Smooth muscle cell (in vitro differentiated cells): ENCODE results near the gene PATE1. TPM values are rescaled to one million over a fixed set of nuclear protein-coding genes. Genes with fewer than 3 reads are reported as not detected.

ENCODE experiments used
- DNase-seq: peaks from one replicate; lab custom pipeline; 2025; ENCODE audit not compliant: unreplicated experiment; lab: John Stamatoyannopoulos, UW
- H2AFZ ChIP-seq: fragments of 200-600 bp; sonication (generic); 2 replicates; pipeline ENCODE4 v1.6.0; 2016; ENCODE audit warnings: antibody characterized with exemption, low read depth, mild to moderate bottlenecking
- H3F3A ChIP-seq: fragments of 200-600 bp; sonication (generic); 2 replicates; pipeline ENCODE4 v1.6.0; 2017; ENCODE audit warnings: antibody characterized with exemption, low read depth
- H3K27ac ChIP-seq: fragments of 200-600 bp; sonication (generic); 2 replicates; pipeline ENCODE4 v1.5.1; 2016; ENCODE audit warnings: low read depth, mild to moderate bottlenecking
- H3K27me3 ChIP-seq: fragments of 200-600 bp; sonication (generic); 2 replicates; pipeline ENCODE4 v1.6.1; 2016; ENCODE audit warnings: low read depth, mild to moderate bottlenecking
- H3K36me3 ChIP-seq: fragments of 200-600 bp; sonication (generic); 2 replicates; pipeline ENCODE4 v1.5.1; 2016; ENCODE audit warnings: low read depth
- H3K4me1 ChIP-seq: fragments of 200-600 bp; sonication (generic); 2 replicates; pipeline ENCODE4 v1.5.1; 2016; ENCODE audit warnings: low read depth
- H3K4me2 ChIP-seq: fragments of 200-600 bp; sonication (generic); 2 replicates; pipeline ENCODE4 v1.6.0; 2016; ENCODE audit warnings: mild to moderate bottlenecking
- H3K4me3 ChIP-seq: fragments of 200-600 bp; sonication (generic); 2 replicates; pipeline ENCODE4 v1.5.1; 2016; ENCODE audit warnings: mild to moderate bottlenecking
- H3K79me2 ChIP-seq: fragments of 200-600 bp; sonication (generic); 2 replicates; pipeline ENCODE4 v1.6.0; 2016; ENCODE audit warnings: low read depth, mild to moderate bottlenecking
- H3K9ac ChIP-seq: fragments of 200-600 bp; sonication (generic); 2 replicates; pipeline ENCODE4 v1.6.0; 2016; ENCODE audit warnings: low read depth
- H3K9me3 ChIP-seq: fragments of 200-600 bp; sonication (generic); replicated peaks from 2 replicates; pipeline ENCODE4 v1.5.1; 2016; ENCODE audit warnings: low read depth
- H4K20me1 ChIP-seq: fragments of 200-600 bp; sonication (generic); 2 replicates; pipeline ENCODE4 v1.6.0; 2016; ENCODE audit warnings: low read depth
- CTCF ChIP-seq: fragments of 200-600 bp; sonication (generic); IDR thresholded peaks from 2 replicates; pipeline ENCODE4 v1.5.1; 2017; ENCODE audit warnings: borderline replicate concordance, mild to moderate bottlenecking, antibody characterized with exemption; ENCODE audit not compliant: insufficient read depth, poor library complexity, severe bottlenecking
- WGBS: methylation state at CpG from one replicate; pipeline ENCODE4 v1.1.7; 2016; ENCODE audit warnings: low lambda C conversion rate; 5-methylcytosine and 5-hydroxymethylcytosine counted together
- polyA plus RNA-seq: library from polyadenylated mRNA; unstranded; fragments of >200 nt; fragmentation: Nextera tagmentation; extraction: Ambion mirVana; gene quantifications from 2 replicates; pipeline ENCODE4 v1.2.1, GENCODE V29; 2016
- total RNA-seq: library from RNA; depleted of rRNA; stranded (reverse); fragments of >200 nt; gene quantifications from 2 replicates; pipeline ENCODE4 v1.2.3, GENCODE V29; 2014

PATE1 gene
- total and polyA plus RNA-seq, 2 experiments from 2014 or later = not detected

- no peaks in the 10 kb centered on the region for H3K27me3 ChIP-seq
- H3K4me3 ChIP-seq = no peak overlapping the region
- H4K20me1 ChIP-seq = no peaks in the 10 kb centered on the region
- H3F3A ChIP-seq = no peaks in the 10 kb centered on the region
- H3K27ac ChIP-seq = no peak overlapping the region
- no peaks in the 10 kb centered on the region for H3K9me3 ChIP-seq
- no peaks in the 10 kb centered on the region for H3K4me1 ChIP-seq
- H3K36me3 ChIP-seq = no peaks in the 10 kb centered on the region
- H3K4me2 ChIP-seq = no peak overlapping the region
- no peak overlapping the region for H3K9ac ChIP-seq
- H2AFZ ChIP-seq = no peak overlapping the region
- no peak for TF ChIP-seq CTCF
- no peak for DNase-seq
- no peaks in the 10 kb centered on the region for H3K79me2 ChIP-seq
- WGBS = 94% methylated on average over 2 of the region's 2 CpGs
Observed at GRCh38 chr11:125763483-125763882, 17.4 kb downstream of the PATE1 start.

- Histone ChIP-seq H3K27me3 (no peaks in the 10 kb centered on the region), H3K9ac (no peak overlapping the region), H3K27ac (no peak overlapping the region), H3K79me2 (no peaks in the 10 kb centered on the region), H3F3A (no peaks in the 10 kb centered on the region), H4K20me1 (no peaks in the 10 kb centered on the region), H3K36me3 (no peaks in the 10 kb centered on the region), H3K4me3 (no peak overlapping the region), H3K4me2 (no peak overlapping the region), H2AFZ (no peak overlapping the region), H3K9me3 (no peaks in the 10 kb centered on the region), H3K4me1 (no peaks in the 10 kb centered on the region)
- no peak for TF ChIP-seq CTCF
- DNase-seq = no peak
- 76% methylated on average over 1 of the region's 1 CpG for WGBS
Observed at GRCh38 chr11:125766251-125766650, 20.2 kb downstream of the PATE1 start.

DNA sequence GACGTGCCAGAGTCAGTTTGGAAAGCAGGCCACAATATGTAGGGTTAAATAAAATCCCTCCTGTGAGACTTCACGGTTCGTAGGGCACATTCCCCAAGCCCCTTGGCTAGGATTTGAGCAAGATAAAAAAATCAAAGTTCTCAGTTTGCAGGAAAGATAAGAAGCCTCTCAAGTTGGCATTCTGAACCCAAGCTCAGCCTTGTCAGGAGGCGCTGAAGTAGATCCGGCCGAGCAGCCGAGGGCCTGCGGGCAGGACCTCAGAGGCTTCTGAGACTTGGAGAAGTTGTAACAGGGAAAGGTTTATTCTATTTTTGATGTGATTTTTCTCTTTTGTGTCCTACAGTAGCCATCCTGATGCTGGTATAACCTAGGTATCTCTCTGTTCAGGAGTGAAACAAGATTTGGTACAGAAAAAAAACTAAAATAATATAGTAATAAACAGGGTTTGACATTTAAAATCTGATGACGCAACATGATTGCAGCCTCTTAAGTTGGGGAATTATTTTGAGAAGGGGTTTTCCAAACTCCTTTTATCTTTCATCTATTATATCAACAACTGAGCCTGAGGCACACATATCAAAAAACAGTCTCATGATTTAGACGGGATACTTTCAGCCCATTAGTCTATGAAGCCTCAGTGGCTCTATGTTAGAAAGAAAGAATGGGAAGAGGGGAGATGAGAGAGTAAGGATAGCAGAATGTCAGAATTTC is 22.4 kb downstream of the PATE1 start:
- WGBS = 59% methylated on average over 10 of the region's 10 CpGs
- Histone ChIP-seq H3K36me3 (no peaks in the 10 kb centered on the region), H3K27ac (no peak overlapping the region), H2AFZ (peak overlapping the region; percentile 48), H3K79me2 (no peaks in the 10 kb centered on the region), H3K4me2 (no peak overlapping the region), H3K27me3 (no peaks in the 10 kb centered on the region), H3K4me3 (no peak overlapping the region), H3K9ac (no peak overlapping the region), H3K4me1 (no peaks in the 10 kb centered on the region), H4K20me1 (no peaks in the 10 kb centered on the region), H3K9me3 (no peaks in the 10 kb centered on the region), H3F3A (no peaks in the 10 kb centered on the region)
- TF ChIP-seq CTCF = no peak
- no peak for DNase-seq

GRCh38 chr11:125770583-125770982 is 24.5 kb downstream of the PATE1 start:
- TF ChIP-seq CTCF = no peak
- no peaks in the 10 kb centered on the region for H3K9me3 ChIP-seq
- H3K4me2 ChIP-seq = no peak overlapping the region
- H3K4me3 ChIP-seq = no peak overlapping the region
- H4K20me1 ChIP-seq = no peaks in the 10 kb centered on the region
- no peak overlapping the region for H2AFZ ChIP-seq
- no peaks in the 10 kb centered on the region for H3K36me3 ChIP-seq
- WGBS = 77% methylated on average over 2 of the region's 2 CpGs
- H3F3A ChIP-seq = no peaks in the 10 kb centered on the region
- no peak for DNase-seq
- no peak overlapping the region for H3K27ac ChIP-seq
- H3K79me2 ChIP-seq = no peaks in the 10 kb centered on the region
- no peak overlapping the region for H3K9ac ChIP-seq
- H3K4me1 ChIP-seq = no peaks in the 10 kb centered on the region
- no peaks in the 10 kb centered on the region for H3K27me3 ChIP-seq
